Brain microvascular endothelial cell (primary cell): ENCODE data around the gene JAK3.

Experiments used
- DNase-seq: peaks from one replicate; pipeline ENCODE4 v3.0.0-alpha.2; 2020
- H3K27ac ChIP-seq: fragments of 250-450 bp; sonication (Bioruptor Pico); 2 replicates; pipeline ENCODE4 v1.5.1; 2020; ENCODE audit warnings: mild to moderate bottlenecking, moderate library complexity
- H3K27me3 ChIP-seq: fragments of 250-450 bp; sonication (Bioruptor Pico); replicated peaks from 2 replicates; pipeline ENCODE4 v1.5.1; 2020; ENCODE audit warnings: mild to moderate bottlenecking
- H3K36me3 ChIP-seq: fragments of 250-450 bp; sonication (Bioruptor Pico); replicated peaks from 2 replicates; pipeline ENCODE4 v1.5.1; 2020; ENCODE audit warnings: mild to moderate bottlenecking
- H3K4me3 ChIP-seq: 2 replicates; pipeline ENCODE4 v1.5.1; 2011; ENCODE audit warnings: low read depth, mild to moderate bottlenecking, control low read depth, low read length, moderate library complexity
- in situ Hi-C: cut with HindIII; loops from 2 replicates; pipeline ENCODE4 v1.10.0; 2017; ENCODE audit warnings: low sequenced_read_pairs, low pct_ligation_motif_present
- TF ChIP-seq, protein P1 (sequence below): IDR thresholded peaks from 2 replicates; pipeline ENCODE4 v1.5.1; 2011; ENCODE audit warnings: low read depth, mild to moderate bottlenecking, moderate library complexity, low read length, control low read depth, inconsistent platforms; ENCODE audit errors: missing control alignments

JAK3 gene

DNA sequence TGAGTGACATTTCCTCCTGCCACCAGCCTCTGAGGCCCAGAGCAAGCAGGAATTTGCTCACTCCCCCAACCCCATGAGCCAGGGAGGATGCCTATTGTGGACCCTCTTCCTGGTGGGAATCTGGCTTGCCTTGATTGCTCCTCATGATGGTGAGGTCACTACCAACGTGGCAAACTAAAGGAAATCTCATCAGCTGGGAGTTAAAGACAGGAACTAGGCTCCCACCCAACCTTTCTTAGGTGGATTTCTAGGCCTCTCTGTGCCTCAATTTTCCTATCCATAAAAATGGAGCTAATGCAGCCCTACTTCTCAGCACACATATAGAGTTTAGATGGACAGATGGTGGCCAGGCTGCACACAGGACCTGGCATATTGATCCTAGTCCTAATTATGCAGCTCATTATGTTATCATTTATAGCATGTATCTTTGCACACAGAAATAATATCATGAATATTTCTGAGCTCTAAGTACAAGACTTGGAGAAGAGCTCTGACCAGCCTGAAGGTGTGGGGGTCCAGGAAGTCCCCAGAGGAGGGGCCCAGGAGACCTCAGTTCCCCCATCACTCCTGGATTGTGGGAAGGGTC is 50.9 kb downstream of the JAK3 start:
- Histone ChIP-seq H3K27ac (no peak overlapping the region), H3K36me3 (no peaks in the 10 kb centered on the region), H3K4me3 (no peak overlapping the region), H3K27me3 (peaks cover 18% of the 10 kb centered on the region)
- no peak for DNase-seq
- TF ChIP-seq, protein P1, sequence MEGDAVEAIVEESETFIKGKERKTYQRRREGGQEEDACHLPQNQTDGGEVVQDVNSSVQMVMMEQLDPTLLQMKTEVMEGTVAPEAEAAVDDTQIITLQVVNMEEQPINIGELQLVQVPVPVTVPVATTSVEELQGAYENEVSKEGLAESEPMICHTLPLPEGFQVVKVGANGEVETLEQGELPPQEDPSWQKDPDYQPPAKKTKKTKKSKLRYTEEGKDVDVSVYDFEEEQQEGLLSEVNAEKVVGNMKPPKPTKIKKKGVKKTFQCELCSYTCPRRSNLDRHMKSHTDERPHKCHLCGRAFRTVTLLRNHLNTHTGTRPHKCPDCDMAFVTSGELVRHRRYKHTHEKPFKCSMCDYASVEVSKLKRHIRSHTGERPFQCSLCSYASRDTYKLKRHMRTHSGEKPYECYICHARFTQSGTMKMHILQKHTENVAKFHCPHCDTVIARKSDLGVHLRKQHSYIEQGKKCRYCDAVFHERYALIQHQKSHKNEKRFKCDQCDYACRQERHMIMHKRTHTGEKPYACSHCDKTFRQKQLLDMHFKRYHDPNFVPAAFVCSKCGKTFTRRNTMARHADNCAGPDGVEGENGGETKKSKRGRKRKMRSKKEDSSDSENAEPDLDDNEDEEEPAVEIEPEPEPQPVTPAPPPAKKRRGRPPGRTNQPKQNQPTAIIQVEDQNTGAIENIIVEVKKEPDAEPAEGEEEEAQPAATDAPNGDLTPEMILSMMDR = no peak
- in situ Hi-C loops = no loop called here

DNA sequence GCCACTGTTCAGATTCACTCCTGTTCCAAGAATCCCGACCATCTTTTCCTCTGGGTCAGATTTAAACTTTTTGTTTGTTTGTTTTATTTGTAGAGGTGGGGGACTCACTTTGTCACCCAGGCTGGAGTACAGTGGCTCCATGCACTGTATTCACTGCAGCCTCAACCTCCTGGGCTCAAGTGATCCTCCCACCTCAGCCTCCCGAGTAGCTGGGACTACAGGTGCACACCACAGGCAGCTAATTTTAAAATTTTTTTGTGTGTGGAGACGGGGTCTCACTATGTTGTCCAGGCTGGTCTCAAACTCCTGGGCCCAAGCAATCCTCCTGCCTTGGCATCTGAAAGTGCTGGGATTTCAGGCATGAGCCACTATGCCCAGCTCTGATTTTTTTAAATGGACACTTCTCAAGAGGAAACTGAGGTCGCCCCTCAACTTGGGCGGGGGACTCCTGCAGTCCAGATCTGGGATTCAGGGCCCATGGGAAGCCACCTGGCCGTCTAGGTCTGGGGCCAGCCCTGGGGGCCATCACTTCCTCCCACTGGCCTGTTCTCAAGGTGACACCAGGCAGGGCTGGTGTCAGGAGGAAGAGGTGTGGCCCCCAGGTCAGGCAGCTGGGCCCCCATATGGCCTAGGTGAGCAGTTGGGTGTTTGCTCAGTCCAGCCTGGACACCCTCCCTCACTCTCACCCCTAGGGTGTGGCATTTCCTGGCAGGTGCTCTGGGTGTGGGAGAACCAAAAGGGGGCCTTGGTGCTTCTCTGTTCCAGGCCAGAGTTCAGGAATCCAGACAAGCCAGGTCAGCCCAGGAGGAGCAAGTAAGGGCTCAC is 51.6 kb downstream of the JAK3 start:
- TF ChIP-seq, protein P1 = no peak
- Histone ChIP-seq H3K27me3 (peaks cover 18% of the 10 kb centered on the region), H3K4me3 (no peak overlapping the region), H3K27ac (no peak overlapping the region), H3K36me3 (no peaks in the 10 kb centered on the region)
- in situ Hi-C loops = no loop called here
- no peak for DNase-seq

DNA sequence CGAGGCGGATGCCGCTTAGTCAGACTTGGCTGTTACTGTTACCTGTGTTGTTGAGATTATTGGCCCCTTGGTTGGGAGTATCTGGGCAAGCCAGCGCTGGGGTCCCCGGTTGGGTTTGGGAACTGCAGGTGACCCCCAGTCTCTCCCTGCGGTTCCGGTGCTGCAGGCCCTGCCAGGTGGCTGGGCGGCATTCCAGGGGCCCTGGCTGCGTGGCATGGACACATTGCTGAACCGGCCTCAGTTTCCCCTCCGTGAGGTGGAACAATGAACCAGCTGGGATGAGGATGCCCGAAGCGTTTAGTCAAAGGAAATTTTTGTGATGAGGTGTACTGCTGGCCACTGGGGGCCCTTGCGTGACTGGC is 52.3 kb downstream of the JAK3 start:
- in situ Hi-C loops = no loop called here
- no peak overlapping the region for H3K4me3 ChIP-seq
- TF ChIP-seq, protein P1 = no peak
- peaks cover 18% of the 10 kb centered on the region for H3K27me3 ChIP-seq
- H3K27ac ChIP-seq = no peak overlapping the region
- no peak for DNase-seq
- H3K36me3 ChIP-seq = no peaks in the 10 kb centered on the region

DNA sequence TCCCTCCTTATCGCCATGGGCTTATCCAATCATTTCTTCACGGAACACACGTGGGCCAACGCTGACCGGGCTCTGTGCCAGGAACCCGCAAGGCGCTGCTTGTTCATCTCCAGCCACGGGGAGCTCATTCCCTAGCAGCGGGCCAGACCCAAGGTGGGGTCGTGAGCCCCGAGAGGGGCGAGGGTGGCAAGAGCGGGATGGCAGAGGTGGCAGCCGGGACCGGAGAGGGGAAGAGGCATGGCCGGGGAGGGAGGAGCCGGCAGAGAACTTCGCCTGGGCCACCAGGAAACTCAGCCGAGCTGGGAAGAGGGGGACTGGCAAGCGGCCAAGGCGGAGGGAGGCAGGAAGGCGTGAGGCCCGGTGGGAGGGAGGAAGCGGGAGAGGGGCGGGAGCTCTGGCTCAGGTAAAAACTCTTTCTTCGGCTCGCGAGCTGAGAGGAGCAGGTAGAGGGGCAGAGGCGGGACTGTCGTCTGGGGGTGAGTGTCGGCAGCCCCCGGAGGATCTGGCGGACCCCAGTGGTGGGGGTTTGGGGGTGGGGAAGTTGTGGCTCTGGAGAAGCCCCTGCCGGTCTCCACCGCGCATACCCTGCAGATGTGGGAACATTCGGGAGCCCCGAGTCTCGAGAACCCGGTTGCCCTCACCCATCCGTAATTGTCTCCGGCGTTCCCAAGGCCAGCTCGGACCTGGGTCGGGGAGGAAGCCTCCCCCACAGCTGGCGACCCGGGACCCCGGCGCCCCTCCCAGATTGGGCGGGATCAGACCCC is 52.9 kb downstream of the JAK3 start, which contains the start of gene B3GNT3:
Gene B3GNT3, plus strand, starts transcription at position 408 of the 764 bp plus-strand sequence. CDS start 12,670 bp downstream, outside the sequence.
- Histone ChIP-seq H3K27me3 (peaks cover 18% of the 10 kb centered on the region), H3K27ac (no peak within 1 kb of the TSS), H3K36me3 (no peaks in the 10 kb centered on the region), H3K4me3 (no peak within 1 kb of the TSS)
- DNase-seq = no peak
- TF ChIP-seq, protein P1 = no peak
- in situ Hi-C loops = no loop called here

DNA sequence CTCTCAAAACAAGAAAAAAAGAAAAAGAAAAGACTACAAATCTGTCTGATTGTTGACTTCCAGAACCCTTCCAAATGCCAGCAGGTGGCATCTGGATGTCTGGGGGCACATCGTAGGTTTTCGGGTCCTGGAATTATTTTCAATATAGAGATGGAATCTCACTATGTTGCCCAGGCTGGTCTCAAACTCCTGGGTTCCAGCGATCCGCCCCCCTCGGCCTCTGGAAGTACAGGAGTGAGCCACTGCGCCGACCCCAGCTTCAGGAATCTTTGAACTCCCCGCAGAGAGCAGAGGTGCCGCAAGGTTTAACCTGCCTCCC is 53.4 kb downstream of the JAK3 start:
- TF ChIP-seq, protein P1 = no peak
- Histone ChIP-seq H3K4me3 (no peak overlapping the region), H3K27me3 (peaks cover 18% of the 10 kb centered on the region), H3K36me3 (no peaks in the 10 kb centered on the region), H3K27ac (no peak overlapping the region)
- DNase-seq = no peak
- in situ Hi-C loops = no loop called here
